GM12875 (cell line): ENCODE data around the gene AP3B1.

Experiments used
- H3K4me3 ChIP-seq: one replicate; pipeline ENCODE4 v1.5.1; 2011; ENCODE audit warnings: low read depth, low read length, control low read depth
- CTCF ChIP-seq: IDR thresholded peaks from 2 replicates; pipeline ENCODE4 v1.5.1; 2011; ENCODE audit warnings: low read depth, mild to moderate bottlenecking, control low read depth, inconsistent platforms, low read length, moderate library complexity, borderline replicate concordance; ENCODE audit not compliant: insufficient read depth

AP3B1 gene, protein sequence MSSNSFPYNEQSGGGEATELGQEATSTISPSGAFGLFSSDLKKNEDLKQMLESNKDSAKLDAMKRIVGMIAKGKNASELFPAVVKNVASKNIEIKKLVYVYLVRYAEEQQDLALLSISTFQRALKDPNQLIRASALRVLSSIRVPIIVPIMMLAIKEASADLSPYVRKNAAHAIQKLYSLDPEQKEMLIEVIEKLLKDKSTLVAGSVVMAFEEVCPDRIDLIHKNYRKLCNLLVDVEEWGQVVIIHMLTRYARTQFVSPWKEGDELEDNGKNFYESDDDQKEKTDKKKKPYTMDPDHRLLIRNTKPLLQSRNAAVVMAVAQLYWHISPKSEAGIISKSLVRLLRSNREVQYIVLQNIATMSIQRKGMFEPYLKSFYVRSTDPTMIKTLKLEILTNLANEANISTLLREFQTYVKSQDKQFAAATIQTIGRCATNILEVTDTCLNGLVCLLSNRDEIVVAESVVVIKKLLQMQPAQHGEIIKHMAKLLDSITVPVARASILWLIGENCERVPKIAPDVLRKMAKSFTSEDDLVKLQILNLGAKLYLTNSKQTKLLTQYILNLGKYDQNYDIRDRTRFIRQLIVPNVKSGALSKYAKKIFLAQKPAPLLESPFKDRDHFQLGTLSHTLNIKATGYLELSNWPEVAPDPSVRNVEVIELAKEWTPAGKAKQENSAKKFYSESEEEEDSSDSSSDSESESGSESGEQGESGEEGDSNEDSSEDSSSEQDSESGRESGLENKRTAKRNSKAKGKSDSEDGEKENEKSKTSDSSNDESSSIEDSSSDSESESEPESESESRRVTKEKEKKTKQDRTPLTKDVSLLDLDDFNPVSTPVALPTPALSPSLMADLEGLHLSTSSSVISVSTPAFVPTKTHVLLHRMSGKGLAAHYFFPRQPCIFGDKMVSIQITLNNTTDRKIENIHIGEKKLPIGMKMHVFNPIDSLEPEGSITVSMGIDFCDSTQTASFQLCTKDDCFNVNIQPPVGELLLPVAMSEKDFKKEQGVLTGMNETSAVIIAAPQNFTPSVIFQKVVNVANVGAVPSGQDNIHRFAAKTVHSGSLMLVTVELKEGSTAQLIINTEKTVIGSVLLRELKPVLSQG

DNA sequence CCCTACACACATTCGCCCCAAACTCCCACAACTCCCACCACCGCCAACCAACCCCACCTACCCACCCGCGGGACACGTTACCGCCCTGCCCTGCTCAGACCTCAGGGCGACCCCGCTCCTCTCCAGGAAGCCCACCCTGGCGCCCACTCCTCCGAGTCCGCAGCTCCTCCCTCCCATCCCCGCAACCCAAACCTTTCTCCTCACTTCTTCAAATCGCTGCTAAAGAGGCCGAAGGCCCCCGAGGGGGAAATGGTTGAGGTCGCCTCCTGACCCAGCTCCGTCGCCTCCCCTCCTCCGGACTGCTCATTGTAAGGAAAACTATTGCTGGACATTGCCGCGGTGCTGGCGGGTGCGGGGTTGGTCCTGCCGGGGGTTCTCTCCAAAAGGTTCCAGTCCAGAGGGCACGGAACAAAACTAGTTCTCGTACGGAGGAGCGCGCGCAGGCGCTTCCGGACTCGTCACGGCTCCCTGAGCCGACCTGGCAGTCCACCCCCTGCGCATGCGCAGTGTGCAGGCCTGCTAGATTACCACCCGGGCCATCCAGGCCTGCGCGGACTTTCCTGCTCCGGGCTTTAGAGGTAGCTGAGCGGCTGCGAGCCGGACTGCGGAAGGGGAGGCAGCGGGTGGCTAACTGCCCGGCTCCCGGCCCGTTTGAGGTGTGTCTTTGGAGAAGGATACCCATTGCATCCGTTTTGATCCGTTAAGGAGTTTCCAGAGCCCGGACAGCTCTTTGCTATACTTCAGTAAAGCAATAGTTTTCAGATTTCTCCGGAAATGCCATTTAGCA is at the start of gene AP3B1:
Gene AP3B1 (minus strand): TSS at position 451 of the 787 bp plus-strand sequence. CDS start 119 bp downstream, at position 332.
- peak within 1 kb of the TSS; percentile 80 for H3K4me3 ChIP-seq
- TF ChIP-seq CTCF: no peak

DNA sequence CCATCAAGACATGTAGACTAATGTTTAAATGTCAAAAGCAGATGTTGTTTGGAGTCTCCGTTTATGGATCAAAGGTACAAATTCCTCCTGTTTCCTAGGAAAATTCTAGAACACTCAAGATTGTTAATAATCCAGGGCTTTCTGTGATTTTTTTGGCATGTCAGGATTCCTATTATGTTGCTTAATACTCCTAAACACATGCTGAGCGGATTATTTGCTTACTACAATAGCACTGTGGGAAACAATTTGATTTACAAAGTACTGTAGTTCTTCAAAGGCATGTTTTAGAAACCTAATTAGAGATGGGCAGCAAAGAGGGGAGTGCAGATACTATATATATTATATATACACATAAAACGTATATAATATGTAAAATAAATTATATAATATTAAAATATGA is 46.9 kb upstream of the AP3B1 start:
- no peak overlapping the region for H3K4me3 ChIP-seq

GRCh38 chr5:78339617-78340436 is 45.3 kb upstream of the AP3B1 start:
- H3K4me3 ChIP-seq: no peak overlapping the region
- TF ChIP-seq CTCF: no peak

More for the DNA sequence above, 46.9 kb upstream of the AP3B1 start:
- TF ChIP-seq CTCF: no peak

GRCh38 chr5:78336698-78337097 is 42.2 kb upstream of the AP3B1 start:
- TF ChIP-seq CTCF: no peak
- no peak overlapping the region for H3K4me3 ChIP-seq

GRCh38 chr5:78335976-78336375 is 41.5 kb upstream of the AP3B1 start:
- H3K4me3 ChIP-seq: no peak overlapping the region
- no peak for TF ChIP-seq CTCF

- no peak for TF ChIP-seq CTCF
- H3K4me3 ChIP-seq: no peak overlapping the region
Observed at GRCh38 chr5:78334811-78335210, 40.3 kb upstream of the AP3B1 start.
